ENCODE data around the gene SMIM35.
"Not testable (repeated sequence)": the region's sequence is repeated elsewhere in the genome, so short reads cannot be mapped to it uniquely, and the experiment has no call there.

The SMIM35 gene

GRCh38 chr11:117984476-117984875, 102.3 kb downstream of the SMIM35 start:
- no peak for DNase-seq (ENCODE audit: low read depth in 3 of 3)

- DNase-seq (ENCODE audit: low read depth in 3 of 3), result no peak
Measured at GRCh38 chr11:117983163-117983475, 103.6 kb downstream of the SMIM35 start.

- no peak for DNase-seq (ENCODE audit: low read depth in 3 of 3)
Measured at GRCh38 chr11:117980720-117981119, 106.0 kb downstream of the SMIM35 start.

- no peak for DNase-seq (ENCODE audit: low read depth in 3 of 3)
Measured at GRCh38 chr11:117980280-117980679, 106.5 kb downstream of the SMIM35 start.

GRCh38 chr11:117979481-117980211, 107.1 kb downstream of the SMIM35 start:
- DNase-seq (ENCODE audit: low read depth in 3 of 3), result no peak

GRCh38 chr11:117978991-117979390, 107.8 kb downstream of the SMIM35 start:
- DNase-seq (ENCODE audit: low read depth in 3 of 3), result no peak

- DNase-seq (ENCODE audit: low read depth in 3 of 3), result not testable (repeated sequence)
Measured at GRCh38 chr11:117978291-117978910, 108.4 kb downstream of the SMIM35 start.

- not testable (repeated sequence) for DNase-seq (ENCODE audit: low read depth in 3 of 3)
Measured at GRCh38 chr11:117977612-117978264, 109.0 kb downstream of the SMIM35 start.

- DNase-seq (ENCODE audit: low read depth in 3 of 3), result no peak
Measured at GRCh38 chr11:117977029-117977428, 109.7 kb downstream of the SMIM35 start.

- no peak for DNase-seq (ENCODE audit: low read depth in 3 of 3)
Measured at GRCh38 chr11:117976445-117976844, 110.3 kb downstream of the SMIM35 start.

- no peak for DNase-seq (ENCODE audit: low read depth in 3 of 3)
Measured at GRCh38 chr11:117973503-117973860, 113.3 kb downstream of the SMIM35 start.

- DNase-seq (ENCODE audit: low read depth in 3 of 3), result no peak
Measured at GRCh38 chr11:117972629-117973502, 113.9 kb downstream of the SMIM35 start.

GRCh38 chr11:117972044-117972443, 114.7 kb downstream of the SMIM35 start:
- no peak for DNase-seq (ENCODE audit: low read depth in 3 of 3)

- DNase-seq (ENCODE audit: low read depth in 3 of 3), result no peak
Measured at GRCh38 chr11:117970400-117971024, 116.3 kb downstream of the SMIM35 start.

GRCh38 chr11:117969160-117969991, 117.4 kb downstream of the SMIM35 start:
- DNase-seq (ENCODE audit: low read depth in 3 of 3), result no peak

- no peak for DNase-seq (ENCODE audit: low read depth in 3 of 3)
Measured at GRCh38 chr11:117966908-117967307, 119.9 kb downstream of the SMIM35 start.

GRCh38 chr11:117962826-117963225, 123.9 kb downstream of the SMIM35 start:
- no peak for DNase-seq (ENCODE audit: low read depth in 3 of 3)

- DNase-seq (ENCODE audit: low read depth in 3 of 3), result no peak
Measured at GRCh38 chr11:117961896-117962295, 124.9 kb downstream of the SMIM35 start.

- DNase-seq (ENCODE audit: low read depth in 3 of 3), result no peak
Measured at GRCh38 chr11:117960406-117960805, 126.4 kb downstream of the SMIM35 start.

GRCh38 chr11:117959438-117960149, 127.2 kb downstream of the SMIM35 start:
- no peak for DNase-seq (ENCODE audit: low read depth in 3 of 3)

All from stimulated activated CD4-positive, alpha-beta T cell treated with anti-CD3 and anti-CD28 coated beads, TNF-alpha, amount 100 ng/mL, for 48 hours (primary cell).